ENCODE results near the gene NCAM2. TPM values are rescaled to one million over a fixed set of nuclear protein-coding genes. Genes with fewer than 3 reads are reported as not detected.

Gene NCAM2
- total and polyA plus RNA-seq, 2 of the 8 experiments (the other 6 are each of a cell fraction or from before 2014, with no cell fraction given): 0.14 to 1.1 TPM

DNA sequence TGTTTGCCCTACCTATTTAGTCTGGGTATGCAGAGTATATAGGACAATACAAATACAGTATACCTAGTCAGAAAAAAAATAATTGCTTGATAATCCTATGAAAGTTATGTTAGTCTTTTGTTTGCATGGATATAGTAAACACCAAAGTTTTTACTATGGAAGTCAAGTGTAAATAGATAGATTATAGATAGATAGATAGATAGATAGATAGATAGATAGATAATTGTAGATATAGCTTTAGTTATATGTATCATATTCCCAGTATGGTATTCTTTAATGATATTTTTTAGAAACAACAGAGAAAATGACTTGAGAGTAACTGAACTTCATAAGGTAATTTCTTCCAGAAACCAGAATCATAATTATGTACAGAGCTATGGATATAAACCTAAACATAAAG lies 158.2 kb downstream of the NCAM2 start (continued):
- no peak for TF ChIP-seq ASH2L (IDR thresholded peaks at IDR 0.05; ENCODE audit: low read length)
